ENCODE results near the gene SSBP2.

Gene SSBP2

DNA sequence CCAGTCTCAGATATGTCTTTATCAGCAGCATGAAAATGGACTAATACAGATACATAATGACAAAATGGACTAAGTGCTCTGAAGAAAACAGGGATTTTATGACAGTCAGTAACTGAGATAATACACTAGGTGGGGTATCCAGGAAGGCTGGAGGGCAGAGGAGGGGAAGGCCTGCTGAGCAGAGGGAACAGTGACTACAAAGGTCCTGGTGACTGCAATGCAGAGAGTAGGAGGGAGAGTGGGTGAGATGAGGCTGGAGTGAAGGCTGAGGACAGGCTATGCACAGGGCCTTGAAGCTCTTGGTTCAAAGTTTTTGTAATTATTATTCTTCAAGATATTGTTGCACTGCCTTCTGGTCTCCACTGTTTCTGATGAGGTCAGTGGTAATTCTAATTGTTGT, 361.9 kb downstream of the SSBP2 start:
- H2AFZ ChIP-seq (ENCODE audit: low read depth, low read length, severe bottlenecking), result no peak overlapping the region
- no peak for TF ChIP-seq EZH2phosphoT487 (conservative IDR thresholded peaks at IDR 0.05; ENCODE audit: low read length)
- TF ChIP-seq, protein P1, sequence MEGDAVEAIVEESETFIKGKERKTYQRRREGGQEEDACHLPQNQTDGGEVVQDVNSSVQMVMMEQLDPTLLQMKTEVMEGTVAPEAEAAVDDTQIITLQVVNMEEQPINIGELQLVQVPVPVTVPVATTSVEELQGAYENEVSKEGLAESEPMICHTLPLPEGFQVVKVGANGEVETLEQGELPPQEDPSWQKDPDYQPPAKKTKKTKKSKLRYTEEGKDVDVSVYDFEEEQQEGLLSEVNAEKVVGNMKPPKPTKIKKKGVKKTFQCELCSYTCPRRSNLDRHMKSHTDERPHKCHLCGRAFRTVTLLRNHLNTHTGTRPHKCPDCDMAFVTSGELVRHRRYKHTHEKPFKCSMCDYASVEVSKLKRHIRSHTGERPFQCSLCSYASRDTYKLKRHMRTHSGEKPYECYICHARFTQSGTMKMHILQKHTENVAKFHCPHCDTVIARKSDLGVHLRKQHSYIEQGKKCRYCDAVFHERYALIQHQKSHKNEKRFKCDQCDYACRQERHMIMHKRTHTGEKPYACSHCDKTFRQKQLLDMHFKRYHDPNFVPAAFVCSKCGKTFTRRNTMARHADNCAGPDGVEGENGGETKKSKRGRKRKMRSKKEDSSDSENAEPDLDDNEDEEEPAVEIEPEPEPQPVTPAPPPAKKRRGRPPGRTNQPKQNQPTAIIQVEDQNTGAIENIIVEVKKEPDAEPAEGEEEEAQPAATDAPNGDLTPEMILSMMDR (IDR thresholded peaks at IDR 0.05; ENCODE audit: insufficient read depth, low read length, poor library complexity, severe bottlenecking), result no peak

DNA sequence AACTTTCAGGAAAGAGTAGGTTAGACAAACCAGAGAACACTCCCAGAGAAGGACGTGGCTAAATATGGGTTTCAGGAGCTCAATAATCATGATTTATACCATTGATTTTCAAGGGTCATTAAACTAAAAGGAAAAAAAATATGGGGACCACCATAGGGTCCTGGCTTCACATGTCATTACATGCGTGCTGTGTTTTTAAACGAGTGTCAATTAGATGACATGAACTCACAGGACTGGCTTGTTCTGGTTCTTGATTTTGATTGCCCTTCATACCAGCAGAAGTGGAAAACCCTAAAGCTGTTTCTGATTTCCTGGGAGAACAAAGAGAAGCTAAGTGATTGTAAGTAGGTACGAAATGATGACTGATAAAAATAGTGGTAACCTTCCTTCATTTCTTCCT, 362.7 kb downstream of the SSBP2 start:
- Histone ChIP-seq H3K79me2 (ENCODE audit: insufficient read depth, low read length) (no peaks in the 10 kb centered on the region), H2AFZ (ENCODE audit: low read depth, low read length, severe bottlenecking) (no peak overlapping the region), H3K36me3 (ENCODE audit: low read length) (no peaks in the 10 kb centered on the region), H3K9me3 (ENCODE audit: insufficient read depth, low read length) (no peaks in the 10 kb centered on the region), H3F3A (ENCODE audit: insufficient read depth) (no peaks in the 10 kb centered on the region), H3K4me2 (ENCODE audit: low read depth, low read length, poor library complexity, severe bottlenecking) (no peak overlapping the region), H3K4me3 (ENCODE audit: insufficient read depth, low read length, poor library complexity, severe bottlenecking) (no peak overlapping the region), H3K9me2 (replicated peaks; ENCODE audit: insufficient read depth, low read length) (no peaks in the 10 kb centered on the region), H3K9ac (ENCODE audit: low read length) (no peak overlapping the region), H3K27ac (ENCODE audit: low read depth, low read length) (no peak overlapping the region), H3K27me3 (ENCODE audit: low read length) (no peaks in the 10 kb centered on the region), H4K20me1 (ENCODE audit: low read depth, low read length) (no peaks in the 10 kb centered on the region)
- no peak for TF ChIP-seq EZH2phosphoT487 (conservative IDR thresholded peaks at IDR 0.05; ENCODE audit: low read length)
- TF ChIP-seq, protein P1 (IDR thresholded peaks at IDR 0.05; ENCODE audit: insufficient read depth, low read length, poor library complexity, severe bottlenecking), result no peak

More for the DNA sequence above, 361.9 kb downstream of the SSBP2 start:
- H3K27me3 ChIP-seq (ENCODE audit: low read length), result no peaks in the 10 kb centered on the region
- no peak overlapping the region for H3K27ac ChIP-seq (ENCODE audit: low read depth, low read length)
- no peaks in the 10 kb centered on the region for H3K79me2 ChIP-seq (ENCODE audit: insufficient read depth, low read length)
- H3K9ac ChIP-seq (ENCODE audit: low read length), result no peak overlapping the region
- H3K9me2 ChIP-seq (replicated peaks; ENCODE audit: insufficient read depth, low read length), result no peaks in the 10 kb centered on the region
- no peak overlapping the region for H3K4me3 ChIP-seq (ENCODE audit: insufficient read depth, low read length, poor library complexity, severe bottlenecking)
- H3K4me2 ChIP-seq (ENCODE audit: low read depth, low read length, poor library complexity, severe bottlenecking), result no peak overlapping the region
- no peaks in the 10 kb centered on the region for H3K36me3 ChIP-seq (ENCODE audit: low read length)
- H3K9me3 ChIP-seq (ENCODE audit: insufficient read depth, low read length), result no peaks in the 10 kb centered on the region
- no peaks in the 10 kb centered on the region for H3F3A ChIP-seq (ENCODE audit: insufficient read depth)
- no peaks in the 10 kb centered on the region for H4K20me1 ChIP-seq (ENCODE audit: low read depth, low read length)

DNA sequence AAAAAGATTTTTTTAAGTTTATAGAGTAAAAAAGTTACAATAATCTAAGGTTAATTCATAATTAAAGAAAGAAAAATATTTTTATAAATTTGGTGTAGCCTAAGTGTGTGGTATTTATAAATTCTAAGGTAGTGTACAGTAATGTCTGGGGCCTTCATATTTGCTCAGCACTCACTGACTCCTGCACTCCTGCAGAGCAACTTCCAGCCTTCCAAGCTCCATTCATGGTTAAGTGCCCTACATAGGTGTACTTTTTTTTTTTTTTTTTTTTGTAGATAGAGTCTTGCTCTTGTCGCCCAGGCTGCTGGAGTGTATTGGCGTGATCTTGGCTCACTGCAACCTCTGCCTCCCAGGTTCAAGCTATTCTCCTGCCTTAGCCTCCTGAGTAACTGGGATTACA, 367.0 kb downstream of the SSBP2 start:
- TF ChIP-seq, protein P1 (IDR thresholded peaks at IDR 0.05; ENCODE audit: insufficient read depth, low read length, poor library complexity, severe bottlenecking), result no peak
- no peak for TF ChIP-seq EZH2phosphoT487 (conservative IDR thresholded peaks at IDR 0.05; ENCODE audit: low read length)
- H3K4me2 ChIP-seq (ENCODE audit: low read depth, low read length, poor library complexity, severe bottlenecking), result no peak overlapping the region
- no peaks in the 10 kb centered on the region for H3K79me2 ChIP-seq (ENCODE audit: insufficient read depth, low read length)
- no peaks in the 10 kb centered on the region for H3F3A ChIP-seq (ENCODE audit: insufficient read depth)
- no peak overlapping the region for H3K9ac ChIP-seq (ENCODE audit: low read length)
- H3K27me3 ChIP-seq (ENCODE audit: low read length), result no peaks in the 10 kb centered on the region
- H3K4me3 ChIP-seq (ENCODE audit: insufficient read depth, low read length, poor library complexity, severe bottlenecking), result no peak overlapping the region
- H3K27ac ChIP-seq (ENCODE audit: low read depth, low read length), result no peak overlapping the region
- no peaks in the 10 kb centered on the region for H3K36me3 ChIP-seq (ENCODE audit: low read length)
- no peaks in the 10 kb centered on the region for H4K20me1 ChIP-seq (ENCODE audit: low read depth, low read length)
- H3K9me3 ChIP-seq (ENCODE audit: insufficient read depth, low read length), result no peaks in the 10 kb centered on the region
- H3K9me2 ChIP-seq (replicated peaks; ENCODE audit: insufficient read depth, low read length), result no peaks in the 10 kb centered on the region
- no peak overlapping the region for H2AFZ ChIP-seq (ENCODE audit: low read depth, low read length, severe bottlenecking)

All from SU-DHL-6 (cell line).